Ishikawa (cell line): ENCODE measurements around the gene CDK5R1.

Source experiments
- CEBPB ChIP-seq: IDR thresholded peaks from 2 replicates; pipeline ENCODE4 v1.6.1; 2012
- CREB1 ChIP-seq: IDR thresholded peaks from 2 replicates; pipeline ENCODE4 v1.6.1; 2012; ENCODE audit warnings: low read depth
- EGR1 ChIP-seq: IDR thresholded peaks from 2 replicates; pipeline ENCODE4 v1.6.1; 2012
- EP300 ChIP-seq: IDR thresholded peaks from 2 replicates; pipeline ENCODE4 v1.6.1; 2012; ENCODE audit warnings: borderline replicate concordance
- FOXM1 ChIP-seq: IDR thresholded peaks from 2 replicates; pipeline ENCODE4 v1.6.1; 2012; ENCODE audit warnings: low read depth, borderline replicate concordance
- NFIC ChIP-seq: IDR thresholded peaks from 2 replicates; pipeline ENCODE4 v1.6.1; 2012
- RAD21 ChIP-seq: IDR thresholded peaks from 2 replicates; pipeline ENCODE4 v1.6.1; 2012; ENCODE audit warnings: low read depth
- TAF1 ChIP-seq: IDR thresholded peaks from 2 replicates; pipeline ENCODE4 v1.6.1; 2012; ENCODE audit warnings: low read depth, mild to moderate bottlenecking
- TCF12 ChIP-seq: IDR thresholded peaks from 2 replicates; pipeline ENCODE4 v1.6.1; 2012; ENCODE audit warnings: low read depth
- TEAD4 ChIP-seq: IDR thresholded peaks from 2 replicates; pipeline ENCODE4 v1.6.1; 2012
- YY1 ChIP-seq: IDR thresholded peaks from 2 replicates; pipeline ENCODE4 v1.6.1; 2012; ENCODE audit warnings: low read depth
- ZBTB7A ChIP-seq: IDR thresholded peaks from 2 replicates; pipeline ENCODE4 v1.6.1; 2012; ENCODE audit warnings: low read depth
- TF ChIP-seq, protein P1 (sequence below): IDR thresholded peaks from 2 replicates; pipeline ENCODE4 v1.6.1; 2012
- TF ChIP-seq, protein P2 (sequence below): IDR thresholded peaks from 2 replicates; pipeline ENCODE4 v1.6.1; 2012; ENCODE audit warnings: low read depth, mild to moderate bottlenecking

DNA sequence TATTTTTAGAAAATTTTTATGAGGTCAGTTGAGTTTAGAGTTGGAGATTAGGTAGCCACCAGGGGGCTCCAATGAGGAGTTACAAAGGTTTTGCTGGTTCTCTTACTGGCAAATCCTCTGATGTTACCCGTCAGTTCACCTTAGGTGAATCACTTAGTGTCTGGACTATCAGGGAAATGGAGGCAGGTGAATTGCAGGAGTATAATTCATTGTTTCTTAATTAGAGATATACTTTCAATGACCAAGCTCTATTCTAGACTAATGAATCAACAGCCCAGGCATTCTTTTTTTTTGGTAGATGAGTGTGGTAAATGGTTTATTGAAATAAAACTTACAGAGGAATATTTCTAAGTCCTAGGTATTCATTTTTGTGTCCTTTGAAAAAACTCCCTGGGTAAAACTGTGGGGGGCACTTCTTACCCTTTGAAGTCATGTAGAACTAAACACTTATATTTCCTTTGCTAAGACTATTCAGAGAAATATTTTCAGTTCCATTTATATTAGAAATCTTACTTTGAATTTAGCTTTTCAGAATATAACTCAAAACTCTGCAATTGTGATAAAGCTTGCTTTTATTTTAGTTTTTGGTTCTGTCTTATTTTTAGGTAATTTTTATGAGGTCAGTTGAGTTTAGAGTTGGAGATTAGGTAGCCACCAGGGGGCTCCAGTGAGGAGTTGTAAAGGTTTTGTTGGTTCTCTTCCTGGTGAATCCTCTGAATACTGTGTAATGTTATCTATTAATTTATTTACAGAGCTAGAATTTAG is 24.8 kb upstream of the CDK5R1 start:
- TF ChIP-seq RAD21 = 0 out of 2 replicates have a peak, but pooled peaks have one; percentile 7
- TF ChIP-seq NFIC = no peak
- no peak for TF ChIP-seq YY1
- no peak for TF ChIP-seq EP300
- no peak for TF ChIP-seq TCF12
- TF ChIP-seq FOXM1 = no peak
- no peak for TF ChIP-seq EGR1
- TF ChIP-seq CEBPB = no peak
- no peak for TF ChIP-seq TAF1
- TF ChIP-seq, protein P1, sequence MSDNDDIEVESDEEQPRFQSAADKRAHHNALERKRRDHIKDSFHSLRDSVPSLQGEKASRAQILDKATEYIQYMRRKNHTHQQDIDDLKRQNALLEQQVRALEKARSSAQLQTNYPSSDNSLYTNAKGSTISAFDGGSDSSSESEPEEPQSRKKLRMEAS = no peak
- no peak for TF ChIP-seq CREB1
- no peak for TF ChIP-seq ZBTB7A
- no peak for TF ChIP-seq TEAD4
- TF ChIP-seq, protein P2, sequence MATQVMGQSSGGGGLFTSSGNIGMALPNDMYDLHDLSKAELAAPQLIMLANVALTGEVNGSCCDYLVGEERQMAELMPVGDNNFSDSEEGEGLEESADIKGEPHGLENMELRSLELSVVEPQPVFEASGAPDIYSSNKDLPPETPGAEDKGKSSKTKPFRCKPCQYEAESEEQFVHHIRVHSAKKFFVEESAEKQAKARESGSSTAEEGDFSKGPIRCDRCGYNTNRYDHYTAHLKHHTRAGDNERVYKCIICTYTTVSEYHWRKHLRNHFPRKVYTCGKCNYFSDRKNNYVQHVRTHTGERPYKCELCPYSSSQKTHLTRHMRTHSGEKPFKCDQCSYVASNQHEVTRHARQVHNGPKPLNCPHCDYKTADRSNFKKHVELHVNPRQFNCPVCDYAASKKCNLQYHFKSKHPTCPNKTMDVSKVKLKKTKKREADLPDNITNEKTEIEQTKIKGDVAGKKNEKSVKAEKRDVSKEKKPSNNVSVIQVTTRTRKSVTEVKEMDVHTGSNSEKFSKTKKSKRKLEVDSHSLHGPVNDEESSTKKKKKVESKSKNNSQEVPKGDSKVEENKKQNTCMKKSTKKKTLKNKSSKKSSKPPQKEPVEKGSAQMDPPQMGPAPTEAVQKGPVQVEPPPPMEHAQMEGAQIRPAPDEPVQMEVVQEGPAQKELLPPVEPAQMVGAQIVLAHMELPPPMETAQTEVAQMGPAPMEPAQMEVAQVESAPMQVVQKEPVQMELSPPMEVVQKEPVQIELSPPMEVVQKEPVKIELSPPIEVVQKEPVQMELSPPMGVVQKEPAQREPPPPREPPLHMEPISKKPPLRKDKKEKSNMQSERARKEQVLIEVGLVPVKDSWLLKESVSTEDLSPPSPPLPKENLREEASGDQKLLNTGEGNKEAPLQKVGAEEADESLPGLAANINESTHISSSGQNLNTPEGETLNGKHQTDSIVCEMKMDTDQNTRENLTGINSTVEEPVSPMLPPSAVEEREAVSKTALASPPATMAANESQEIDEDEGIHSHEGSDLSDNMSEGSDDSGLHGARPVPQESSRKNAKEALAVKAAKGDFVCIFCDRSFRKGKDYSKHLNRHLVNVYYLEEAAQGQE = no peak
